ENCODE measurements around the gene LAIR1. TPM values are rescaled to one million over a fixed set of nuclear protein-coding genes. Genes with fewer than 3 reads are reported as not detected.

The LAIR1 gene
- total RNA-seq, 1 experiment from 2014 or later: 0.37 TPM

GRCh38 chr19:54407780-54408179, 43.0 kb upstream of the LAIR1 start:
- Mint-ChIP-seq H3K27ac (no peak overlapping the region), H3K4me1 (peaks cover 11% of the 10 kb centered on the region), H3K4me3 (no peak overlapping the region), H3K36me3 (peaks cover 3% of the 10 kb centered on the region; the same call in 1 of the 2 replicates), H3K27me3 (ENCODE audit: low read depth) (peaks cover 66% of the 10 kb centered on the region), H3K9me3 (peaks cover 11% of the 10 kb centered on the region)
- DNase-seq (ENCODE audit: low spot score) (no peak), ATAC-seq (no peak)
- ChIA-PET POLR2A (no interaction called here), CTCF (interaction anchor here (1.8 kb wide), 1 partner anchor 16 kb away, joined by 7 read pairs; no protein-coding TSS in a partner anchor)
- TF ChIP-seq MLX (CRISPR knock-in tag; IDR thresholded peaks at IDR 0.05): no peak

GRCh38 chr19:54405628-54406027, 40.9 kb upstream of the LAIR1 start:
- TF ChIP-seq ELF4 (CRISPR knock-in tag; IDR thresholded peaks at IDR 0.05; ENCODE audit: low read depth): no peak
- TF ChIP-seq ZNF281 (CRISPR knock-in tag; IDR thresholded peaks at IDR 0.05): no peak
- TF ChIP-seq NFATC4 (CRISPR knock-in tag; IDR thresholded peaks at IDR 0.05): no peak
- no peak for TF ChIP-seq ESRRA (CRISPR knock-in tag; IDR thresholded peaks at IDR 0.05; ENCODE audit: borderline replicate concordance)
- TF ChIP-seq CDX4 (CRISPR knock-in tag; IDR thresholded peaks at IDR 0.05; ENCODE audit: borderline replicate concordance): no peak
- no peak for TF ChIP-seq ZNF263 (CRISPR knock-in tag; IDR thresholded peaks at IDR 0.05; ENCODE audit: low read depth)
- no peak for TF ChIP-seq ETV6 (CRISPR knock-in tag; IDR thresholded peaks at IDR 0.05)
- no peak for TF ChIP-seq USF2 (CRISPR knock-in tag; IDR thresholded peaks at IDR 0.05)
- no peak for TF ChIP-seq GTF2I (CRISPR knock-in tag; conservative IDR thresholded peaks at IDR 0.05)
- no peak for TF ChIP-seq ARID4B (CRISPR knock-in tag; IDR thresholded peaks at IDR 0.05; ENCODE audit: borderline replicate concordance)
- no peak for TF ChIP-seq ZSCAN18 (CRISPR knock-in tag; IDR thresholded peaks at IDR 0.05)
- no peak for TF ChIP-seq ZNF138 (CRISPR knock-in tag; conservative IDR thresholded peaks at IDR 0.05)
- no peak for TF ChIP-seq ZNF512 (CRISPR knock-in tag; IDR thresholded peaks at IDR 0.05; ENCODE audit: borderline replicate concordance)
- TF ChIP-seq ERG (CRISPR knock-in tag; IDR thresholded peaks at IDR 0.05): no peak
- TF ChIP-seq MXD4 (CRISPR knock-in tag; IDR thresholded peaks at IDR 0.05; ENCODE audit: borderline replicate concordance): no peak
- TF ChIP-seq TEAD4 (CRISPR knock-in tag; IDR thresholded peaks at IDR 0.05): no peak
- Mint-ChIP-seq H3K27ac (no peak overlapping the region), H3K4me1 (peaks cover 6% of the 10 kb centered on the region), H3K9me3 (peaks cover 10% of the 10 kb centered on the region), H3K36me3 (peaks cover 3% of the 10 kb centered on the region; the same call in 1 of the 2 replicates), H3K4me3 (no peak overlapping the region), H3K27me3 (ENCODE audit: low read depth) (peaks cover 49% of the 10 kb centered on the region)
- ChIA-PET POLR2A (no interaction called here), CTCF (interaction anchor here (2.3 kb wide), 1 partner anchor 14 kb away, joined by 8 read pairs; no protein-coding TSS in a partner anchor)
- ATAC-seq: no peak
- no peak for DNase-seq (ENCODE audit: low spot score)
